Right lobe of liver (tissue), 6 donors: ENCODE measurements around the gene MTX2. TPM values are rescaled to one million over a fixed set of nuclear protein-coding genes. Genes with fewer than 3 reads are reported as not detected.

Experiments
- ATAC-seq, 4 donors: fragments of 200-7000 bp; cut with Tn5 transposase; one replicate each; pipeline ENCODE4 v1.9.1; 2020; ENCODE audit warnings: mild to moderate bottlenecking in 4 of 4, moderate library complexity in 4 of 4
- DNase-seq, 3 donors: peaks; one replicate each; pipeline ENCODE4 v3.0.0-alpha.2; 2020
- H3K27ac ChIP-seq, 3 donors: fragments of 200-600 bp; one replicate each; pipeline ENCODE4 v1.8.0; 2022
- H3K27me3 ChIP-seq, 2 donors: fragments of 200-600 bp; one replicate each; pipeline ENCODE4 v1.8.0; 2022
- H3K36me3 ChIP-seq, 4 donors: fragments of 200-600 bp; sonication (generic) in 1 of 4; one replicate each; pipeline versions ENCODE4 v1.5.1 to v1.8.0; 2017 to 2022; ENCODE audit warnings: control low read depth in 1 of 4
- H3K4me1 ChIP-seq, 4 donors: fragments of 200-600 bp; sonication (generic) in 1 of 4; one replicate each; pipeline versions ENCODE4 v1.5.1 to v1.8.0; 2017 to 2022; ENCODE audit warnings: control low read depth in 1 of 4
- H3K4me3 ChIP-seq, 3 donors: fragments of 200-600 bp; one replicate each; pipeline ENCODE4 v1.8.0; 2022
- H3K9me3 ChIP-seq, 4 donors: fragments of 200-600 bp; sonication (generic) in 1 of 4; one replicate each; pipeline versions ENCODE4 v1.5.1 to v1.8.0; 2017 to 2022; ENCODE audit warnings: control low read depth in 1 of 4
- POLR2A ChIP-seq: fragments of 450-650 bp; IDR thresholded peaks from one replicate; pipeline ENCODE4 v1.6.1; 2017; ENCODE audit warnings: antibody characterized with exemption, mild to moderate bottlenecking
- WGBS: methylation state at CpG from one replicate; pipeline ENCODE4 v1.1.6; 2018; ENCODE audit warnings: low coverage, low lambda C conversion rate; ENCODE audit not compliant: insufficient coverage; ENCODE audit errors: missing lambda C conversion rate; 5-methylcytosine and 5-hydroxymethylcytosine counted together
- intact Hi-C, 2 donors: fragments of 100-400 bp; cut with DNase I; formaldehyde crosslinking; loops; one replicate each; pipeline versions ENCODE4 v1.11.2 to v1.14.1; 2022
- total RNA-seq, 6 experiments: library from RNA; depleted of rRNA in 2 of 6; stranded (reverse); fragments of >200 nt in 2 of 6; fragmentation: NEBNext Ultra II Directional in 3 of 6; extraction: Animal tissue kit (Norgen Biotek cat#: 25700) in 3 of 6; gene quantifications; one replicate each; pipeline versions ENCODE4 v1.1.0 to v1.2.4, GENCODE V29; 2016 to 2023
- TF ChIP-seq, protein P1 (sequence below), 4 donors: fragments of 200-600 bp in 3 of 4; fragments of 450-650 bp in 1 of 4; IDR thresholded peaks; one replicate each; pipeline versions ENCODE4 v1.5.1 to v1.8.0; 2016 to 2022; ENCODE audit warnings: antibody characterized with exemption in 4 of 4, mild to moderate bottlenecking in 2 of 4
- donor health status: DM: no; HTN: yes; CAD: no.
- donor health status: DM: no; HTN: no; CAD: no.
- donor health status: DM: no; HTN: no; CAD: no.
- donor health status: DM: no; HTN: yes; CAD: no.
- donor health status: DM: no; HTN: yes; CAD: no.

Gene MTX2
- total RNA-seq, 6 experiments from 2014 or later, result 7.7 to 29.3 (median 11.1) TPM

DNA sequence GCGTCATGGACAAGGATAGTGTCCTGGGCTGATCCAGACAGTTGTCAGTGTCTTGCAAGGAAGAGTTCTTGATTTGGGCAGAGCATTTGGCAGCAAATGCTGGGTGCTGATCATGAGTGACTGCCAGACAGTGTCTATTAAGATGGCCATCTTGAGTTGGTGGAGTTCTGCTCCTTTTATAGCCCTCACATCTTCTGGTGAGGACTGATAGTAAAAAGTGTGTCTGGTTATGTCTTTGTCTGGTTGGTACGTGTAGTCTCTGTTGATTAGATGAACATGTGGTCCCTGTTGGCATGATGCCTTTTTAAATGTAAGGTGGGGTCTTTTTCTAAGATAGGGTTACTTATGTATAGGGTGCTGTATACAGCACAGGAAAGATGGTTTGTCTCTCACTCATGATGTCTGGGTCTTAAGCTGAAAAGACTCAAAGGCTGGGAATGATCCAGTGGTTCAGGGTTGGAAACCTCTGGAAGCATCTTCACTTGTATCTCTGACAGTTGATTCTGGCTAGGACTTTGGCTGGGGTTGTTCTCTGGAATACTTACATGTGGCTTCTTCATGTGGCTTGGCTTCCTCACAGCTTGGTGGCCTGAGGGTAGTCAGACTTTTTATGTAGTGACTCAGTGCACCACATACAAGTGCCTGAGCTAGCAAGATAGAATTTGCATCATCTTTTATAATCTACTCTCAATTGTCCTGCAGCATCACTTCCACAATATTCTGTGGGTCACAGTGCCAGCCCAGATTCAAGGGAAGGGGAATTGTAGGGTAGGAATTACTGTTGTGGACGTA, 11.8 kb downstream of the MTX2 start:
- Histone ChIP-seq H3K4me3 (no peak overlapping the region), H3K4me1 (no peaks in the 10 kb centered on the region), H3K9me3 (no peaks in the 10 kb centered on the region), H3K27ac (no peak overlapping the region), H3K27me3 (no peaks in the 10 kb centered on the region), H3K36me3 (no peaks in the 10 kb centered on the region)
- intact Hi-C loops, result no loop called here
- no peak for DNase-seq
- no peak for ATAC-seq
- no peak for TF ChIP-seq POLR2A
- 95% methylated on average over 2 of the region's 3 CpGs for WGBS

DNA sequence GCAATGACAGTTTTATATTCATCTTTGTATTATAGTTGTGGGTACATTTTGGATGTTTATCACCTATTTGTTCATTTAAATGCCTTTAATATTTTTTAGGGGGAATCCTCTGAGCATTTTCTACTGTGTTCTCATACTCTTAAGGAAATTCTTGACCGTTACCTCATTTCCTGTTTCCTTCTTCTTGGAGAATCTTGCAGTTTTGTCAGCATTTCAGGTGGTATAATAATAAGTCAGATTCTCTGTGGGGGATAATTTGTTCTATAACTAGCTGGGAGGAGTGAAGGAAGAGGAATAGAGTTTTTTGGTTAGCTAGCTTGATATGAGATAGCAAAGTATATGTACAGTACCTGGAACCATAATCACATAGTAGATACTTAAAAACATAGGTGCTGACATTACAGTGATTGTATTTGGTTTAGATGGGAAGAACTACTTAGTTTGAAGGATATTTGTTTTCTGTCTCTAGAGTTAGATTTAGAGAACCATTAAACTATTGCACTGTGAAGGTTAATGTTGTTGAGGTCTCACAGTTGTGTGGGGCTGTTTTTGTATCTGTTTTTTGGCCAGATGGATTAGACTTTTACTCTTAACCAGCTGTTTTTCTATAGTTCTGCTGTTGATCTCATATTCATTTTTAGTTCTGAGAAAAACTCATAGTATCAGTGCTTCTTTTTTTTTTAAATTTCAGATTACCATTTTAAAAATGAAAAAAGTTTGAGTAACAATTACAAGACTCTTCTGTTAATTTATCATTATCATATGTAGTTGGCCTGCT, 14.2 kb downstream of the MTX2 start:
- Histone ChIP-seq H3K27me3 (no peaks in the 10 kb centered on the region), H3K36me3 (no peaks in the 10 kb centered on the region), H3K9me3 (no peaks in the 10 kb centered on the region), H3K4me1 (peaks cover 0 to 6% (median 0%) of the 10 kb centered on the region in 4 donors), H3K27ac (no peak overlapping the region), H3K4me3 (no peak overlapping the region)
- DNase-seq, result no peak
- WGBS, result 72% methylated on average over 1 of the region's 1 CpG
- intact Hi-C loops, result no loop called here
- ATAC-seq, result no peak
- no peak for TF ChIP-seq POLR2A
- TF ChIP-seq, protein P1, sequence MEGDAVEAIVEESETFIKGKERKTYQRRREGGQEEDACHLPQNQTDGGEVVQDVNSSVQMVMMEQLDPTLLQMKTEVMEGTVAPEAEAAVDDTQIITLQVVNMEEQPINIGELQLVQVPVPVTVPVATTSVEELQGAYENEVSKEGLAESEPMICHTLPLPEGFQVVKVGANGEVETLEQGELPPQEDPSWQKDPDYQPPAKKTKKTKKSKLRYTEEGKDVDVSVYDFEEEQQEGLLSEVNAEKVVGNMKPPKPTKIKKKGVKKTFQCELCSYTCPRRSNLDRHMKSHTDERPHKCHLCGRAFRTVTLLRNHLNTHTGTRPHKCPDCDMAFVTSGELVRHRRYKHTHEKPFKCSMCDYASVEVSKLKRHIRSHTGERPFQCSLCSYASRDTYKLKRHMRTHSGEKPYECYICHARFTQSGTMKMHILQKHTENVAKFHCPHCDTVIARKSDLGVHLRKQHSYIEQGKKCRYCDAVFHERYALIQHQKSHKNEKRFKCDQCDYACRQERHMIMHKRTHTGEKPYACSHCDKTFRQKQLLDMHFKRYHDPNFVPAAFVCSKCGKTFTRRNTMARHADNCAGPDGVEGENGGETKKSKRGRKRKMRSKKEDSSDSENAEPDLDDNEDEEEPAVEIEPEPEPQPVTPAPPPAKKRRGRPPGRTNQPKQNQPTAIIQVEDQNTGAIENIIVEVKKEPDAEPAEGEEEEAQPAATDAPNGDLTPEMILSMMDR (IDR thresholded peaks at IDR 0.05), result no peak

DNA sequence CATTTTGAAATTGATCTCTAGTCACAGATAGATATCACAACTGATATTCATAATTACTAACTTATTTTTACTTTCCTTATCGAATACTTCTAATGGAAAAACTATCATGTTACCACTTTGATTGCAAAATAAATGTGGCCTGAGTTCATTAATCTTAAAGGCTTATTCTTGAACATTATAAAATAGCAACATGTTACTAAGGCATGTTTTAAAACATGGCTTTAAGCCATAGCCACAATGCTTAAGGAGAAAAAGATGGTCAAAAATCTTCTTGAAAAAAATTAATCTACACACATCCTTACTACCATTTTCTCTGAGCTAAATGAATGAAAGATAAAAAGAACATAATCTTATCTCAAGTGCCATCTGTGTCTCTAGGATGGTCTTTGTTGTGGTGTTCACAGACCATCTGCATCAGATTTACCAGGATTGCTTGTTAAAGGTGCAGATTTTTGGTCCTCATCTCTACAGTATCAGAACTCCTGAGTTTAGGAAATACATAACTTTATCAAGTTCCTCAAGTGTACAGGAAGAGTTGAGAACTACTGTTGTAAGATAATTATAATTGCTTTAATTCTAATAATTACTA, 15.3 kb downstream of the MTX2 start:
- no peak for ATAC-seq
- 92% methylated on average over 1 of the region's 1 CpG for WGBS
- H3K9me3 ChIP-seq, result no peaks in the 10 kb centered on the region
- H3K36me3 ChIP-seq, result no peaks in the 10 kb centered on the region
- TF ChIP-seq, protein P1 (IDR thresholded peaks at IDR 0.05), result no peak
- TF ChIP-seq POLR2A, result no peak
- H3K27me3 ChIP-seq, result no peaks in the 10 kb centered on the region
- no peak for DNase-seq
- intact Hi-C loops, result no loop called here
- H3K27ac ChIP-seq, result no peak overlapping the region
- no peak overlapping the region for H3K4me3 ChIP-seq
- peaks cover 0 to 6% (median 0%) of the 10 kb centered on the region in 4 donors for H3K4me1 ChIP-seq

DNA sequence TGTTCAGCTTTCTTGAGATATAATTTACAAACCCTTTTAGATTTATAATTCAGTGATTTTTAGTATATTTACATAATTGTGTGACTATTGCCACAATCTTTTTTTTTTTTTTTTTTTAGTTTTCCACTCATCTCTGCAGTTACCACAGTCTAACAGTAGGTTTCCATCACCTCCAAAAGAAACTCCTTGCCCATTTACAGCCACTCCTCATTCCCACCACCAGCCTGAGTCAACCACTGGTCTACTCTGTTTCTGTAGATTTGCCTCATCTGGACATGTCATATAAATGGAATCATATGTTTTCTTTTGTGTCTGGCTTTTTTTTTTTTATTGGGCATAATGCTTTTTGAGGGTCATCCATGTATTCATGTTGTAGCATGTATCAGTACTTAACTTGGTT, 16.1 kb downstream of the MTX2 start:
- Histone ChIP-seq H3K9me3 (no peaks in the 10 kb centered on the region), H3K4me1 (peaks cover 0 to 6% (median 0%) of the 10 kb centered on the region in 4 donors), H3K4me3 (no peak overlapping the region), H3K27ac (no peak overlapping the region), H3K36me3 (no peaks in the 10 kb centered on the region), H3K27me3 (no peaks in the 10 kb centered on the region)
- no peak for TF ChIP-seq POLR2A
- TF ChIP-seq, protein P1 (IDR thresholded peaks at IDR 0.05), result no peak
- intact Hi-C loops, result no loop called here
- DNase-seq (no peak), ATAC-seq (no peak)

DNA sequence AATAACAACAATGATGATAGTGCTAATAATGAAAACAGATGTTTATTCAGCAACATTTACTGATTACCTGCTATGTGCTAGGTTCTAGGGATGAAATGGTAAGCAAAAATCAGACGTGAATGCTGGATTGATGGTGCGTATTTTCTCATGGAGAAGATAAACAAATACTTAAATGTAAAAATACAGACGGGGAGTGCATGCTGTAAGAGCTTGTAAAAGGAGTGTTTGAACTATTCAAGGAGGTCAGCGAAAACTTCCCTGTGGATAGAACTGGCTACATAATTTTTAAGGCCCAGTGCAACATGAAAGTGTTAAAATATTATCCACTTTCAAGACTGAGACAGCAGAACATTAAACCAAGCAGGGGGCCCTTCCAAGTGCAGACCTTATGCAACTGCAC, 22.1 kb downstream of the MTX2 start:
- peaks cover 0 to 6% (median 0%) of the 10 kb centered on the region in 4 donors for H3K4me1 ChIP-seq
- ATAC-seq, result no peak
- no peak for DNase-seq
- H3K27me3 ChIP-seq, result no peaks in the 10 kb centered on the region
- no peaks in the 10 kb centered on the region for H3K9me3 ChIP-seq
- WGBS, result 84% methylated on average over 4 of the region's 4 CpGs
- no peak overlapping the region for H3K4me3 ChIP-seq
- TF ChIP-seq POLR2A, result no peak
- TF ChIP-seq, protein P1 (IDR thresholded peaks at IDR 0.05), result no peak
- H3K36me3 ChIP-seq, result no peaks in the 10 kb centered on the region
- no peak overlapping the region for H3K27ac ChIP-seq
- intact Hi-C loops, result no loop called here
